GM12878 (cell line): ENCODE measurements around the gene WWTR1. TPM values are rescaled to one million over a fixed set of nuclear protein-coding genes. Genes with fewer than 3 reads are reported as not detected.

Source experiments
- ATAC-seq: fragments of 200-7000 bp; cut with Tn5 transposase; 3 replicates; pipeline ENCODE4 v1.9.1; 2020; ENCODE audit warnings: mild to moderate bottlenecking, moderate library complexity
- BruUV-seq: library from RNA; stranded (reverse); fragments of 400-500 nt; replicated peaks from 2 replicates; lab custom pipeline; 2021; lab: Mats Ljungman, UMichigan
- CTCF ChIA-PET: fragments of 300-600 bp; sonication (Branson Sonifier 250); formaldehyde crosslinking; extraction: SDS; loops from one replicate; lab custom pipeline; 2021; ENCODE audit warnings: inconsistent platforms; lab: Yijun Ruan, JAX
- POLR2A ChIA-PET: fragments of 350-600 bp; formaldehyde crosslinking; extraction: SDS; loops from one replicate; lab custom pipeline; 2021; ENCODE audit warnings: inconsistent platforms; lab: Charles Lee
- RAD21 ChIA-PET: fragments of 300-600 bp; sonication (Branson Sonifier 250); formaldehyde crosslinking; loops from one replicate; lab custom pipeline; 2023; ENCODE audit warnings: antibody characterized with exemption; ENCODE audit not compliant: unreplicated experiment; lab: Charles Lee
- SMC1A ChIA-PET: fragments of 300-600 bp; sonication (Branson Sonifier 250); formaldehyde crosslinking; loops from one replicate; lab custom pipeline; 2023; ENCODE audit not compliant: unreplicated experiment, uncharacterized antibody; lab: Charles Lee
- DNase-seq: peaks from one replicate; pipeline ENCODE4 v3.0.0-alpha.2; 2011; ENCODE audit warnings: low read depth, low spot score
- FAIRE-seq: peaks from 3 replicates; lab custom pipeline; 2011; peaks lifted over from hg19 to GRCh38; lab: Jason Lieb, UNC
- H2AFZ ChIP-seq: 2 replicates; pipeline ENCODE4 v1.6.0; 2011; ENCODE audit warnings: low read depth, low read length, control low read depth; ENCODE audit not compliant: control insufficient read depth
- H3K27ac ChIP-seq: 2 replicates; pipeline ENCODE4 v1.5.1; 2011; ENCODE audit warnings: control low read depth; ENCODE audit not compliant: control insufficient read depth, insufficient read depth
- H3K27me3 ChIP-seq, 2 experiments: replicated peaks in 1 of 2; 2 replicates each; pipeline versions ENCODE4 v1.6.0 to v1.6.1; 2011; ENCODE audit warnings: low read length in 1 of 2; ENCODE audit not compliant: control insufficient read depth in 2 of 2, insufficient read depth in 2 of 2
- H3K36me3 ChIP-seq, 2 experiments: 2 replicates each; pipeline ENCODE4 v1.5.1; 2011; ENCODE audit warnings: low read length in 1 of 2; ENCODE audit not compliant: control insufficient read depth in 2 of 2, insufficient read depth in 2 of 2
- H3K4me1 ChIP-seq: 2 replicates; pipeline ENCODE4 v1.6.1; 2011; ENCODE audit warnings: mild to moderate bottlenecking, low read length, moderate library complexity, mixed read lengths; ENCODE audit not compliant: control insufficient read depth, insufficient read depth
- H3K4me2 ChIP-seq: 2 replicates; pipeline ENCODE4 v1.6.0; 2011; ENCODE audit warnings: control low read depth; ENCODE audit not compliant: control insufficient read depth, insufficient read depth
- H3K4me3 ChIP-seq: fragments of 200-600 bp; sonication (generic); 2 replicates; pipeline ENCODE4 v1.5.1; 2016
- H3K79me2 ChIP-seq: 2 replicates; pipeline ENCODE4 v1.6.0; 2011; ENCODE audit warnings: low read length; ENCODE audit not compliant: control insufficient read depth, insufficient read depth
- H3K9ac ChIP-seq: 2 replicates; pipeline ENCODE4 v1.8.0; 2011; ENCODE audit warnings: low read length, control low read depth, mixed read lengths; ENCODE audit not compliant: control insufficient read depth, insufficient read depth
- H3K9me3 ChIP-seq: replicated peaks from 3 replicates; pipeline ENCODE4 v1.5.1; 2011; ENCODE audit warnings: mild to moderate bottlenecking, low read length; ENCODE audit not compliant: control insufficient read depth, insufficient read depth
- H4K20me1 ChIP-seq: 2 replicates; pipeline ENCODE4 v1.6.0; 2011; ENCODE audit not compliant: control insufficient read depth, insufficient read depth
- EP300 ChIP-seq, 2 experiments: fragments of 150-350 bp in 1 of 2; IDR thresholded peaks; 2 replicates each; pipeline ENCODE4 v1.6.1; 2011 to 2012; ENCODE audit warnings: low read depth in 2 of 2, low read length in 2 of 2, borderline replicate concordance in 1 of 2, improper control_type of control experiment in 1 of 2, inconsistent platforms in 1 of 2; ENCODE audit not compliant: control insufficient read depth in 1 of 2
- KLF5 ChIP-seq: fragments of 450-650 bp; IDR thresholded peaks from 2 replicates; pipeline ENCODE4 v1.6.1; 2014; ENCODE audit warnings: mild to moderate bottlenecking; ENCODE audit not compliant: partially characterized antibody
- RBBP5 ChIP-seq: fragments of 200-600 bp; sonication (generic); conservative IDR thresholded peaks from 2 replicates; pipeline ENCODE4 v1.6.1; 2016
- RELA ChIP-seq: fragments of 450-650 bp; IDR thresholded peaks from 2 replicates; pipeline ENCODE4 v1.8.0; 2014; ENCODE audit warnings: borderline replicate concordance; ENCODE audit not compliant: partially characterized antibody
- SMAD5 ChIP-seq: IDR thresholded peaks from 2 replicates; pipeline ENCODE4 v1.6.1; 2016; ENCODE audit warnings: antibody characterized with exemption, low read depth
- TCF12 ChIP-seq: IDR thresholded peaks from 2 replicates; pipeline ENCODE4 v1.6.1; 2011; ENCODE audit warnings: low read depth, mild to moderate bottlenecking, low read length
- TCF3 ChIP-seq: IDR thresholded peaks from 2 replicates; pipeline ENCODE4 v1.6.1; 2012; ENCODE audit warnings: low read depth, mild to moderate bottlenecking, low read length, borderline replicate concordance; ENCODE audit not compliant: insufficient read depth
- WGBS: methylation state at CpG from one replicate; pipeline ENCODE4 v1.1.6; 2016; ENCODE audit warnings: low lambda C conversion rate; ENCODE audit not compliant: insufficient replicate concordance, insufficient coverage; ENCODE audit errors: missing lambda C conversion rate; 5-methylcytosine and 5-hydroxymethylcytosine counted together
- in situ Hi-C: fragments of 300-500 bp; cut with MboI; formaldehyde crosslinking; loops from 9 replicates; pipeline ENCODE4 v1.14.3; 2018; ENCODE audit warnings: mixed read lengths
- intact Hi-C: fragments of 100-400 bp; cut with micrococcal nuclease; formaldehyde crosslinking; loops from one replicate; pipeline ENCODE4 v1.14.2; 2022; ENCODE audit not compliant: unreplicated experiment
- polyA plus RNA-seq, 11 experiments: library from polyadenylated mRNA; depleted of rRNA in 4 of 11; unstranded in 6 of 11; stranded (reverse) in 5 of 11; fragments of >200 nt; fragmentation: Nextera tagmentation in 4 of 11; fragmentation: Illumina TruSeq in 1 of 11; extraction: Ambion mirVana in 4 of 11; extraction: Trizol in 1 of 11; gene quantifications; 1 replicate in 1 of 11; 2 replicates in 10 of 11; pipeline versions ENCODE4 v1.2.1 to v1.2.3, GENCODE V29; 2011 to 2016; ENCODE audit warnings: inconsistent platforms in 2 of 11, missing spikeins in 2 of 11, low read depth in 1 of 11
- total RNA-seq, 4 experiments: library from RNA; depleted of rRNA in 3 of 4; stranded (reverse); fragments of >200 nt in 3 of 4; fragmentation: Illumina TruSeq in 1 of 4; extraction: Trizol in 1 of 4; gene quantifications; 2 replicates each; pipeline versions ENCODE4 v1.2.1 to v1.2.3, GENCODE V29; 2013 to 2021
- TF ChIP-seq, protein P1 (sequence below): fragments of 450-650 bp; formaldehyde crosslinking; IDR thresholded peaks from 2 replicates; pipeline ENCODE4 v1.4.0; 2022; ENCODE audit warnings: mild to moderate bottlenecking, moderate library complexity
- TF ChIP-seq, protein P2 (sequence below): fragments of 450-650 bp; IDR thresholded peaks from 2 replicates; pipeline ENCODE4 v1.6.1; 2017; ENCODE audit warnings: mild to moderate bottlenecking, low read depth, inconsistent platforms; ENCODE audit not compliant: poor library complexity, severe bottlenecking

WWTR1 gene
- total and polyA plus RNA-seq, 10 of the 15 experiments (the other 5 are each of a cell fraction or from before 2014, with no cell fraction given), result 2.5 to 18.5 (median 5.8) TPM

GRCh38 chr3:149510480-149510879 lies 147.3 kb downstream of the WWTR1 start:
- Histone ChIP-seq H3K79me2 (no peaks in the 10 kb centered on the region), H3K9ac (no peak overlapping the region), H3K4me3 (no peak overlapping the region), H3K9me3 (no peaks in the 10 kb centered on the region), H2AFZ (no peak overlapping the region), H3K4me1 (no peaks in the 10 kb centered on the region; the same call in 1 of the 2 replicates), H4K20me1 (no peaks in the 10 kb centered on the region), H3K27me3 (no peaks in the 10 kb centered on the region), H3K36me3 (no peaks in the 10 kb centered on the region), H3K27ac (no peak overlapping the region), H3K4me2 (no peak overlapping the region)
- ChIA-PET SMC1A (interaction anchor here (0.6 to 7.2 kb wide), 7 partner anchors 35 to 298 kb away, joined by 3 to 86 read pairs (median 6); no protein-coding TSS in a partner anchor), RAD21 (interaction anchor here (1.6 to 3.4 kb wide), 2 partner anchors 58 to 271 kb away, joined by 4 to 10 read pairs; no protein-coding TSS in a partner anchor), CTCF (interaction anchor here (1.3 to 11.4 kb wide), 11 partner anchors 13 to 674 kb away, joined by 3 to 222 read pairs (median 6); partner anchors contain the start of gene WWTR1), POLR2A (interaction anchor here (0.6 kb wide), 1 partner anchor 205 kb away, joined by 3 read pairs; no protein-coding TSS in a partner anchor)
- TF ChIP-seq RELA (no peak), SMAD5 (no peak), RBBP5 (no peak)
- DNase-seq, result no peak
- no peak for ATAC-seq
- 52% methylated on average over 3 of the region's 3 CpGs for WGBS
- FAIRE-seq, result no peak
- BruUV-seq, result no TSS peak
- in situ Hi-C loops (loop anchor here (25.0 kb wide), 1 partner anchor 677 kb away; no protein-coding TSS in a partner anchor), intact Hi-C loops (no loop called here)

- no peak overlapping the region for H3K9ac ChIP-seq
- no peaks in the 10 kb centered on the region for H4K20me1 ChIP-seq
- ChIA-PET RAD21 (interaction anchor here (1.5 to 3.4 kb wide), 3 partner anchors 59 to 272 kb away, joined by 4 to 10 read pairs (median 8); no protein-coding TSS in a partner anchor), CTCF (interaction anchor here (0.8 to 11.4 kb wide), 13 partner anchors 12 to 675 kb away, joined by 3 to 222 read pairs (median 5); partner anchors contain the start of gene WWTR1), POLR2A (interaction anchor here (0.6 kb wide), 1 partner anchor 168 kb away, joined by 3 read pairs; no protein-coding TSS in a partner anchor), SMC1A (interaction anchor here (0.7 to 7.2 kb wide), 8 partner anchors 59 to 299 kb away, joined by 3 to 86 read pairs (median 4); no protein-coding TSS in a partner anchor)
- no peaks in the 10 kb centered on the region for H3K9me3 ChIP-seq
- FAIRE-seq (no peak), ATAC-seq (no peak), DNase-seq (no peak)
- intact Hi-C loops, result no loop called here
- no peak overlapping the region for H3K4me2 ChIP-seq
- 79% methylated on average over 3 of the region's 3 CpGs for WGBS
- no peak overlapping the region for H3K4me3 ChIP-seq
- H3K27ac ChIP-seq, result no peak overlapping the region
- no peaks in the 10 kb centered on the region for H3K27me3 ChIP-seq
- no TSS peak for BruUV-seq
- no peaks in the 10 kb centered on the region for H3K36me3 ChIP-seq
- H3K79me2 ChIP-seq, result no peaks in the 10 kb centered on the region
- H3K4me1 ChIP-seq, result no peaks in the 10 kb centered on the region; the same call in 1 of the 2 replicates
- in situ Hi-C loops, result loop anchor here (5.0 to 25.0 kb wide), 2 partner anchors 263 to 678 kb away; no protein-coding TSS in a partner anchor
- H2AFZ ChIP-seq, result no peak overlapping the region
- TF ChIP-seq EP300 (IDR thresholded peaks at IDR 0.05; ENCODE audit: borderline replicate concordance in 1 of 2, control insufficient read depth in 1 of 2, low read depth in 2 of 2, low read length in 2 of 2) (no peak), TCF3 (no peak), TCF12 (no peak), KLF5 (no peak)
- TF ChIP-seq, protein P1, sequence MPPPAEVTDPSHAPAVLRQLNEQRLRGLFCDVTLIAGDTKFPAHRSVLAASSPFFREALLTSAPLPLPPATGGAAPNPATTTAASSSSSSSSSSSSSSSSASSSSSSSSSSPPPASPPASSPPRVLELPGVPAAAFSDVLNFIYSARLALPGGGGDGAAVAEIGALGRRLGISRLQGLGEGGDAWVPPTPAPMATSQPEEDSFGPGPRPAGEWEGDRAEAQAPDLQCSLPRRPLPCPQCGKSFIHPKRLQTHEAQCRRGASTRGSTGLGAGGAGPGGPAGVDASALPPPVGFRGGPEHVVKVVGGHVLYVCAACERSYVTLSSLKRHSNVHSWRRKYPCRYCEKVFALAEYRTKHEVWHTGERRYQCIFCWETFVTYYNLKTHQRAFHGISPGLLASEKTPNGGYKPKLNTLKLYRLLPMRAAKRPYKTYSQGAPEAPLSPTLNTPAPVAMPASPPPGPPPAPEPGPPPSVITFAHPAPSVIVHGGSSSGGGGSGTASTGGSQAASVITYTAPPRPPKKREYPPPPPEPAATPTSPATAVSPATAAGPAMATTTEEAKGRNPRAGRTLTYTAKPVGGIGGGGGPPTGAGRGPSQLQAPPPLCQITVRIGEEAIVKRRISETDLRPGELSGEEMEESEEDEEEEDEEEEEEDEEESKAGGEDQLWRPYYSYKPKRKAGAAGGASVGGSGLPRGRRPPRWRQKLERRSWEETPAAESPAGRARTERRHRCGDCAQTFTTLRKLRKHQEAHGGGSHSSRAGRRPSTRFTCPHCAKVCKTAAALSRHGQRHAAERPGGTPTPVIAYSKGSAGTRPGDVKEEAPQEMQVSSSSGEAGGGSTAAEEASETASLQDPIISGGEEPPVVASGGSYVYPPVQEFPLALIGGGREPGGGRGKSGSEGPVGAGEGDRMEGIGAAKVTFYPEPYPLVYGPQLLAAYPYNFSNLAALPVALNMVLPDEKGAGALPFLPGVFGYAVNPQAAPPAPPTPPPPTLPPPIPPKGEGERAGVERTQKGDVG, result no peak
- TF ChIP-seq, protein P2, sequence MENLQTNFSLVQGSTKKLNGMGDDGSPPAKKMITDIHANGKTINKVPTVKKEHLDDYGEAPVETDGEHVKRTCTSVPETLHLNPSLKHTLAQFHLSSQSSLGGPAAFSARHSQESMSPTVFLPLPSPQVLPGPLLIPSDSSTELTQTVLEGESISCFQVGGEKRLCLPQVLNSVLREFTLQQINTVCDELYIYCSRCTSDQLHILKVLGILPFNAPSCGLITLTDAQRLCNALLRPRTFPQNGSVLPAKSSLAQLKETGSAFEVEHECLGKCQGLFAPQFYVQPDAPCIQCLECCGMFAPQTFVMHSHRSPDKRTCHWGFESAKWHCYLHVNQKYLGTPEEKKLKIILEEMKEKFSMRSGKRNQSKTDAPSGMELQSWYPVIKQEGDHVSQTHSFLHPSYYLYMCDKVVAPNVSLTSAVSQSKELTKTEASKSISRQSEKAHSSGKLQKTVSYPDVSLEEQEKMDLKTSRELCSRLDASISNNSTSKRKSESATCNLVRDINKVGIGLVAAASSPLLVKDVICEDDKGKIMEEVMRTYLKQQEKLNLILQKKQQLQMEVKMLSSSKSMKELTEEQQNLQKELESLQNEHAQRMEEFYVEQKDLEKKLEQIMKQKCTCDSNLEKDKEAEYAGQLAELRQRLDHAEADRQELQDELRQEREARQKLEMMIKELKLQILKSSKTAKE, result no peak
Observed at GRCh38 chr3:149509526-149509925, 148.3 kb downstream of the WWTR1 start.
